Measurements from ENCODE around the gene RBM34.
"Not testable (repeated sequence)": the region's sequence is repeated elsewhere in the genome, so short reads cannot be mapped to it uniquely, and the experiment has no call there.

RBM34 gene

GRCh38 chr1:235160957-235161684, at the start of gene RBM34:
RBM34 (minus strand) TSS chr1:235161250; CDS start chr1:235161226, 24 bp downstream.
- peak; percentile 89 for DNase-seq (ENCODE audit: low spot score)

- no peak for DNase-seq (ENCODE audit: low spot score)
Measured at GRCh38 chr1:235207209-235207565, 46.1 kb upstream of the RBM34 start.

GRCh38 chr1:235206533-235207208, 45.6 kb upstream of the RBM34 start:
- no peak for DNase-seq (ENCODE audit: low spot score)

- no peak for DNase-seq (ENCODE audit: low spot score)
Measured at GRCh38 chr1:235205687-235206086, 44.6 kb upstream of the RBM34 start.

- DNase-seq (ENCODE audit: low spot score) = no peak
Measured at GRCh38 chr1:235203428-235203827, 42.4 kb upstream of the RBM34 start.

- not testable (repeated sequence) for DNase-seq (ENCODE audit: low spot score)
Measured at GRCh38 chr1:235202447-235202846, 41.4 kb upstream of the RBM34 start.

- DNase-seq (ENCODE audit: low spot score) = no peak
Measured at GRCh38 chr1:235199441-235199840, 38.4 kb upstream of the RBM34 start.

- no peak for DNase-seq (ENCODE audit: low spot score)
Measured at GRCh38 chr1:235190431-235190830, 29.4 kb upstream of the RBM34 start.

- DNase-seq (ENCODE audit: low spot score) = no peak
Measured at GRCh38 chr1:235187316-235187715, 26.3 kb upstream of the RBM34 start.

GRCh38 chr1:235181561-235182245, 20.7 kb upstream of the RBM34 start:
- no peak for DNase-seq (ENCODE audit: low spot score)

GRCh38 chr1:235180916-235181460, 19.9 kb upstream of the RBM34 start:
- DNase-seq (ENCODE audit: low spot score) = no peak

GRCh38 chr1:235176486-235176885, 15.4 kb upstream of the RBM34 start:
- DNase-seq (ENCODE audit: low spot score) = no peak

- DNase-seq (ENCODE audit: low spot score) = no peak
Measured at GRCh38 chr1:235169986-235170385, 8.9 kb upstream of the RBM34 start.

- DNase-seq (ENCODE audit: low spot score) = no peak
Measured at GRCh38 chr1:235168375-235168774, 7.3 kb upstream of the RBM34 start.

GRCh38 chr1:235161685-235162327, 756 bp upstream of the RBM34 start:
- DNase-seq (ENCODE audit: low spot score) = no peak

- DNase-seq (ENCODE audit: low spot score) = peak; percentile 34
Measured at GRCh38 chr1:235160383-235160956, 580 bp downstream of the RBM34 start.

- DNase-seq (ENCODE audit: low spot score) = not testable (repeated sequence)
Measured at GRCh38 chr1:235159930-235160329, 1.1 kb downstream of the RBM34 start.

- DNase-seq (ENCODE audit: low spot score) = not testable (repeated sequence)
Measured at GRCh38 chr1:235159284-235159683, 1.8 kb downstream of the RBM34 start.

GRCh38 chr1:235158680-235159079, 2.4 kb downstream of the RBM34 start:
- DNase-seq (ENCODE audit: low spot score) = no peak

- DNase-seq (ENCODE audit: low spot score) = no peak
Measured at GRCh38 chr1:235157150-235157549, 3.9 kb downstream of the RBM34 start.

GRCh38 chr1:235156740-235157139, 4.3 kb downstream of the RBM34 start:
- DNase-seq (ENCODE audit: low spot score) = no peak

GRCh38 chr1:235156265-235156664, 4.8 kb downstream of the RBM34 start:
- no peak for DNase-seq (ENCODE audit: low spot score)

Data from putamen (tissue), 1 donor.